ENCODE results near the gene PCAT6. TPM values are rescaled to one million over a fixed set of nuclear protein-coding genes. Genes with fewer than 3 reads are reported as not detected.

PCAT6 gene
- total RNA-seq, 4 donors from 2014 or later, result not detected

- Histone ChIP-seq H3K27ac (peak overlapping the region; percentile 57 to 93 (median 88)), H3K9me3 (no peaks in the 10 kb centered on the region), H3K4me3 (peak overlapping the region; percentile 80 to 98 (median 94)), H3K4me1 (peaks cover 0 to 62% (median 20%) of the 10 kb centered on the region in 4 donors), H3K36me3 (no peaks in the 10 kb centered on the region), H3K27me3 (no peaks in the 10 kb centered on the region)
- WGBS, 2 donors, result 1% methylated on average over 41 to 46 of the region's 51 CpGs
- DNase-seq (ENCODE audit: low spot score in 2 of 2), result no peak
- no peak for TF ChIP-seq CTCF (IDR thresholded peaks at IDR 0.05)
These were observed 3.8 kb upstream of the PCAT6 start for GRCh38 chr1:202806845-202807450.

GRCh38 chr1:202807451-202807925 lies 3.3 kb upstream of the PCAT6 start:
- Histone ChIP-seq H3K27ac (peak overlapping the region; percentile 57 to 93 (median 88)), H3K27me3 (no peaks in the 10 kb centered on the region), H3K4me3 (peak overlapping the region; percentile 80 to 98 (median 94)), H3K36me3 (no peaks in the 10 kb centered on the region), H3K4me1 (peaks cover 0 to 63% (median 20%) of the 10 kb centered on the region in 4 donors), H3K9me3 (no peaks in the 10 kb centered on the region)
- no peak for TF ChIP-seq EP300 (IDR thresholded peaks at IDR 0.05)
- no peak for TF ChIP-seq CTCF (IDR thresholded peaks at IDR 0.05)
- no peak for TF ChIP-seq POLR2A (IDR thresholded peaks at IDR 0.05)
- DNase-seq (ENCODE audit: low spot score in 2 of 2), result no peak
- WGBS, 2 donors, result 2 to 3% methylated on average over 12 to 23 of the region's 45 CpGs

- H3K4me1 ChIP-seq, result peaks cover 0 to 59% (median 20%) of the 10 kb centered on the region in 4 donors
- H3K27me3 ChIP-seq, result no peaks in the 10 kb centered on the region
- peak in 1 of 2 donors; percentile 46 for DNase-seq (ENCODE audit: low spot score in 2 of 2)
- H3K9me3 ChIP-seq, result no peaks in the 10 kb centered on the region
- 0 to 2% methylated on average over 29 to 54 of the region's 84 CpGs for WGBS, 2 donors
- TF ChIP-seq POLR2A (IDR thresholded peaks at IDR 0.05) (peak; percentile 49 to 58), EP300 (IDR thresholded peaks at IDR 0.05) (peak in 1 of 2 donors; percentile 89), CTCF (IDR thresholded peaks at IDR 0.05) (no peak)
- peak within 1 kb of the TSS; percentile 57 to 93 (median 88) for H3K27ac ChIP-seq
- H3K4me3 ChIP-seq, result peak within 1 kb of the TSS; percentile 80 to 98 (median 94)
- H3K36me3 ChIP-seq, result no peaks in the 10 kb centered on the region
These were observed 2.6 kb upstream of the PCAT6 start, which contains the start of gene KDM5B for GRCh38 chr1:202807926-202808757. Gene KDM5B, minus strand, starts transcription at chr1:202808421. Its CDS starts 116 bp downstream, at chr1:202808305.

GRCh38 chr1:202809597-202810159 lies 1.1 kb upstream of the PCAT6 start:
- no peaks in the 10 kb centered on the region for H3K9me3 ChIP-seq
- no peaks in the 10 kb centered on the region for H3K36me3 ChIP-seq
- peak overlapping the region in 2 of 4 donors; percentile 87 to 89 for H3K27ac ChIP-seq
- H3K27me3 ChIP-seq, result no peaks in the 10 kb centered on the region
- TF ChIP-seq EP300 (IDR thresholded peaks at IDR 0.05) (no peak), POLR2A (IDR thresholded peaks at IDR 0.05) (no peak), CTCF (IDR thresholded peaks at IDR 0.05) (no peak)
- DNase-seq (ENCODE audit: low spot score in 2 of 2), result no peak
- WGBS, 2 donors, result 50% methylated on average over 15 of the region's 15 CpGs
- H3K4me3 ChIP-seq, result peak overlapping the region in 1 of 4 donors; percentile 78
- H3K4me1 ChIP-seq, result peaks cover 0 to 51% (median 20%) of the 10 kb centered on the region in 4 donors
